ENCODE measurements around the gene SYT1.

DNA sequence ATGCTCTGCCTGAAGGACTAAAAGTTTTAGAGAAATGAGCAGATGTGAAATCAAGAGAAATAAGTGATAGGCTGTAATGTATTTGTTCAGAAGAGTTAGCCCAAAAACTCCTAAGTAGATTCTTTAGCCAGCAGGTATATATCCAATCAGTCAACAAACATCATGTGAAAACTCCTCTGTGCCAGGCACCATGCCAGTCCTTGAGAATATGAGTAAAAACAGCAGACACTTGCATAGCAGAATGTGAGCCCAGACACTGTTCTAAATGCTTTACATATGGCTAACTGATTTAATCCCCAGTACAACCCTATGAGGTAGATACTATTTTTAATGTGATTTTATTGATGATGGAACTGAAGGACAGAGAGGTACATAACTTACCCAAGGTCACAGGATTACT, 496.4 kb downstream of the SYT1 start:
- no peak for TF ChIP-seq EZH2 (IDR thresholded peaks at IDR 0.05)
- no peak for TF ChIP-seq POLR2AphosphoS5 (IDR thresholded peaks at IDR 0.05; ENCODE audit: borderline replicate concordance, low read depth, low read length)
